Glutamatergic neuron (in vitro differentiated cells): ENCODE measurements around the gene UAP1L1. TPM values are rescaled to one million over a fixed set of nuclear protein-coding genes. Genes with fewer than 3 reads are reported as not detected.
A peak's percentile ranks its signal among the peaks of the same experiment; 100 is the strongest.

Experiments used
- DNase-seq: peaks from one replicate; pipeline ENCODE4 v3.0.0; 2022
- H3K27ac Mint-ChIP-seq: one replicate; pipeline ENCODE4 v1.8.0; 2020; ENCODE audit warnings: mild to moderate bottlenecking, mixed read lengths, inconsistent platforms; ENCODE audit not compliant: unreplicated experiment
- H3K27me3 Mint-ChIP-seq: one replicate; pipeline ENCODE4 v1.8.0; 2020; ENCODE audit warnings: mild to moderate bottlenecking, moderate library complexity, mixed read lengths, inconsistent platforms; ENCODE audit not compliant: unreplicated experiment
- H3K36me3 Mint-ChIP-seq: one replicate; pipeline ENCODE4 v1.8.0; 2020; ENCODE audit warnings: mild to moderate bottlenecking, mixed read lengths, inconsistent platforms; ENCODE audit not compliant: unreplicated experiment
- H3K4me1 Mint-ChIP-seq: one replicate; pipeline ENCODE4 v1.8.0; 2020; ENCODE audit warnings: mild to moderate bottlenecking, low read depth, mixed read lengths, inconsistent platforms; ENCODE audit not compliant: unreplicated experiment
- H3K4me3 Mint-ChIP-seq: one replicate; pipeline ENCODE4 v1.8.0; 2020; ENCODE audit warnings: mild to moderate bottlenecking, mixed read lengths, inconsistent platforms; ENCODE audit not compliant: unreplicated experiment
- H3K9me3 Mint-ChIP-seq: one replicate; pipeline ENCODE4 v1.8.0; 2020; ENCODE audit warnings: mild to moderate bottlenecking, moderate library complexity, mixed read lengths, inconsistent platforms; ENCODE audit not compliant: unreplicated experiment
- total RNA-seq: library from RNA; stranded (reverse); fragmentation: NEBNext Ultra II Directional; extraction: Animal tissue kit (Norgen Biotek cat#: 25700); gene quantifications from one replicate; pipeline ENCODE4 v1.2.1, GENCODE V29; 2021; ENCODE audit not compliant: unreplicated experiment
- TF ChIP-seq, protein P1 (sequence below): fragments of 200-600 bp; sonication (generic); IDR thresholded peaks from one replicate; pipeline ENCODE4 v1.5.0; 2021; ENCODE audit not compliant: partially characterized antibody, unreplicated experiment

Gene UAP1L1
- total RNA-seq, 1 donor from 2014 or later = 5.1 TPM

DNA sequence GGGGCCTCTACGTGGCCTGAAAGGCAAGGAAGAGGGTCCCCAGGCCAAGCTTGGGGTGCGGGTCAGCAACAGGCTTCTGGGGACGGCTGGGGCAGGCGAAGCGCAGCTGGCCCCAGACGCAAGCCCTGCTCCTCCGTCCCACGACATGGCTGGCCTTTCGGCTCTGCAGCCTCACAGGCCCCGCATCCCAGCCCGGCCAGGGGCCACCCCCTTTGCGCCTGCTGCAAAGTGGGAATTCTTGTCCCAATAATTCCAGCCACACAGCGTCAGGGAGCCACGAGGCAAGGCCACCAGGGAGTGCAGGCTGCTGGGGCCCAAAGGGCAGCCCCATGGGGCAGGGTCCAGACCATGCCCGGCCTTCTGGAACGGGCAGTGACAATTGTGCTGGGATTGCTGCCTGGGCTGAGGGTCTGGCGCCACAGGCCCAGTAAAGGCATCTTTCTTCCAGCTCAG lies 22.4 kb upstream of the UAP1L1 start:
- H3K4me3 Mint-ChIP-seq = no peak overlapping the region
- peaks cover 2% of the 10 kb centered on the region for H3K4me1 Mint-ChIP-seq
- H3K36me3 Mint-ChIP-seq = no peaks in the 10 kb centered on the region
- DNase-seq = no peak
- TF ChIP-seq, protein P1, sequence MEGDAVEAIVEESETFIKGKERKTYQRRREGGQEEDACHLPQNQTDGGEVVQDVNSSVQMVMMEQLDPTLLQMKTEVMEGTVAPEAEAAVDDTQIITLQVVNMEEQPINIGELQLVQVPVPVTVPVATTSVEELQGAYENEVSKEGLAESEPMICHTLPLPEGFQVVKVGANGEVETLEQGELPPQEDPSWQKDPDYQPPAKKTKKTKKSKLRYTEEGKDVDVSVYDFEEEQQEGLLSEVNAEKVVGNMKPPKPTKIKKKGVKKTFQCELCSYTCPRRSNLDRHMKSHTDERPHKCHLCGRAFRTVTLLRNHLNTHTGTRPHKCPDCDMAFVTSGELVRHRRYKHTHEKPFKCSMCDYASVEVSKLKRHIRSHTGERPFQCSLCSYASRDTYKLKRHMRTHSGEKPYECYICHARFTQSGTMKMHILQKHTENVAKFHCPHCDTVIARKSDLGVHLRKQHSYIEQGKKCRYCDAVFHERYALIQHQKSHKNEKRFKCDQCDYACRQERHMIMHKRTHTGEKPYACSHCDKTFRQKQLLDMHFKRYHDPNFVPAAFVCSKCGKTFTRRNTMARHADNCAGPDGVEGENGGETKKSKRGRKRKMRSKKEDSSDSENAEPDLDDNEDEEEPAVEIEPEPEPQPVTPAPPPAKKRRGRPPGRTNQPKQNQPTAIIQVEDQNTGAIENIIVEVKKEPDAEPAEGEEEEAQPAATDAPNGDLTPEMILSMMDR = no peak
- H3K27ac Mint-ChIP-seq = no peak overlapping the region
- peaks cover 4% of the 10 kb centered on the region for H3K9me3 Mint-ChIP-seq
- H3K27me3 Mint-ChIP-seq = peaks cover 13% of the 10 kb centered on the region

DNA sequence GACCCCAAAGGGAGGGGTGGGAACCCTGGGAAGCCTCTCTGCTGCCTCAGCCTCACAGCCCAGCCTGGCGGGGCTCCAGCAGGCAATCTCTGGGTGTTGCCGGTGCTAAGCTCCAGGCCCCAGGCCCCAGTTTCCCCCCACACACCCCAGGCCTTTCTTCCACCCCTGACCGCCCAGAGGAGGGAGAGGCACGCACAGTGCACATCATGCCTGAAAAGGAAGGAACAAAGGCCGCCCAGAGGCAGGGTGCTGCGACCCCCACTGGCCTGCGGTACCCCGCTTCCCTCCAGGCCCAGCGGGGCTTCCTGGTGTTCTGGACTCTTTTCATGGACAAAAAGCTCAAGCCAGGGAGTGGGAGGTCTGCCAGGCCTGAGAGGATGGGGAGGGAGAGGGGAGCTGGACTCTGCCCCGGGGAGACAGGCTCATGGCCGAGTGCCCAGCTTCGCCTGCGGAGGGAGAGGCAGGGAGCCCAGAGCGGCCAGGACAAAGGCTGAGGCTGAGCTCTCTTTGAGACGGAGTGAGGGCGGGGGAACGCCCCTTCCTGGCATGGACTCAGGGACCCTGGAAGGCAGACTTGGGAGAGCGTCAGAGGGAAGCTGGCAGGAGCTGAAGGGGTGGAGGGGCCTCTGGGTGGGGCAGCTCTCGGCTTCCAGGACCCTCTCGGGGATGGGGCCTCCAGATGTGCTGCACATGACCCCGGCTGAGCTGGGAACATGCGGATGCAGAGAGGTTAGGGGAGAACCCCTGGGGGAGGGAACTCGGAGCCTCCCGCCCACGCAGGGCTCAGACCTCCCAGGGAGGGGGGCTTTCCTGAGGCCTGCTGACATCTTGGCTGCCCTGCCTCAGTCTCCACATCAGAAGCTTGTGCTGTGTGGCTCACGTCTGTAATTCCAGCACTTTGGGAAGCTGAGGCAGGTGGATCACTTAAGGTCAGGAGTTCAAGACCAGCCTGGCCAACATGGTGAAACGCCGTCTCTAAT lies 21.6 kb upstream of the UAP1L1 start:
- no peaks in the 10 kb centered on the region for H3K36me3 Mint-ChIP-seq
- no peak overlapping the region for H3K27ac Mint-ChIP-seq
- no peak for DNase-seq
- peaks cover 4% of the 10 kb centered on the region for H3K9me3 Mint-ChIP-seq
- no peak overlapping the region for H3K4me3 Mint-ChIP-seq
- peaks cover 13% of the 10 kb centered on the region for H3K27me3 Mint-ChIP-seq
- peaks cover 2% of the 10 kb centered on the region for H3K4me1 Mint-ChIP-seq
- TF ChIP-seq, protein P1 = no peak

DNA sequence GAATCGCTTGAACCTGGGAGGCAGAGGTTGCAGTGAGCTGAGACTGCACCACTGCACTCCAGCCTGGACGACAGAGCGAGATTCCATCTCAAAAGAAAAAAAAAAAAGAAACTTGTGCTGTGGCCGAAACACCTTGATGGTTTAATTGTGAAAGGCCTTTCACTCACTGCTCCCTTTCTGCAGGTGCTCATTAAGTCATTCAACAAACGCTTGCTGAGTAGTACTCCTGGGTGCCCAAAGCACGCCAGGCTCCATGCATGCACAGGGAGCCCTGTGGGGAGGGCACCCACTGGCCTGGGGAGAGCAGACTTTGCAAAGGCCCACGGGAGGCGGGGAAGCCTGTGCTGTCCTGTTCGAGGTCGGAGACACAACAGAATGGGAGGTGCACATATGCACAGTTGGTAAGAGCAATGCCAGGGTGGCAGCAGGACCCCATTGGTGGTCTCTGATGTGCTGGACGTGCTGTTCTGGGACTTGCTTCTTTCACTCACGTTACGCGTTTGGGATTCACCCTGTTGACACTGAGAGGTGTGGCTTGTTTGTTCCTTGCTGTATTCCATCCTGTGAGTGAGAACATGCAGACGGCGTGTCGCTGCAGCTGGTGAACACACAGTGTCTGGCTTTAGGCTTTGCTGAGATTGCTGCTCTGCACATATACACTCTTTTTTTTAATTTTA lies 20.4 kb upstream of the UAP1L1 start:
- Mint-ChIP-seq H3K4me3 (no peak overlapping the region), H3K9me3 (peaks cover 4% of the 10 kb centered on the region), H3K27ac (no peak overlapping the region), H3K36me3 (no peaks in the 10 kb centered on the region), H3K4me1 (peaks cover 2% of the 10 kb centered on the region), H3K27me3 (peaks cover 12% of the 10 kb centered on the region)
- no peak for DNase-seq
- TF ChIP-seq, protein P1 = no peak

DNA sequence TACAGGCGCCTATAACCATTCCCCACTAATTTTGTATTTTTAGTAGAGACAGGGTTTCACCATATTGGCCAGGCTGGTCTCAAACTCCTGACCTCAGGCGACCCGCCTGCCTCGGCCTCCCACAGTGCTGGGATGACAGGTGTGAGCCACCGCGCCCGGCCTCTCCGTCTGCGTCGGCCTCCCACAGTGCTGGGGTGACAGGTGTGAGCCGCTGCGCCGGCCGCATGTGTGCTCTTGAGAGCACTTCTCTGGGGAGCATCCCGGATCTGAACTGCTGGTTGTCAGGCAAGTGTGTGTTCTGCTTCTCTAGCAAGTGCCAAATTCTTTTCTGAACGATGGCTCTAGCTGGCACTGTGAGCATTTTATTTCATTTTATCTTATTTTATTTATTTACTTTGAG lies 19.8 kb upstream of the UAP1L1 start:
- TF ChIP-seq, protein P1 = no peak
- peak overlapping the region; percentile 38 for H3K27ac Mint-ChIP-seq
- H3K36me3 Mint-ChIP-seq = no peaks in the 10 kb centered on the region
- no peak for DNase-seq
- H3K4me1 Mint-ChIP-seq = peaks cover 2% of the 10 kb centered on the region
- no peak overlapping the region for H3K4me3 Mint-ChIP-seq
- peaks cover 10% of the 10 kb centered on the region for H3K27me3 Mint-ChIP-seq
- peaks cover 8% of the 10 kb centered on the region for H3K9me3 Mint-ChIP-seq
